Stimulated activated CD4-positive, alpha-beta T cell treated with anti-CD3 and anti-CD28 coated beads, Interleukin-12 subunit alpha, Interleukin-12 subunit beta, amount 100 ng/mL, for 48 hours (primary cell): ENCODE data around the gene HIPK3.
A peak's percentile ranks its signal among the peaks of the same experiment; 100 is the strongest.
"Not testable (repeated sequence)": the region's sequence is repeated elsewhere in the genome, so short reads cannot be mapped to it uniquely, and the experiment has no call there.

Experiments
- DNase-seq, 3 donors: peaks; one replicate each; pipeline ENCODE4 v3.0.0-alpha.2; 2020; ENCODE audit warnings: low read depth in 2 of 3, low spot score in 1 of 3

The HIPK3 gene

DNA sequence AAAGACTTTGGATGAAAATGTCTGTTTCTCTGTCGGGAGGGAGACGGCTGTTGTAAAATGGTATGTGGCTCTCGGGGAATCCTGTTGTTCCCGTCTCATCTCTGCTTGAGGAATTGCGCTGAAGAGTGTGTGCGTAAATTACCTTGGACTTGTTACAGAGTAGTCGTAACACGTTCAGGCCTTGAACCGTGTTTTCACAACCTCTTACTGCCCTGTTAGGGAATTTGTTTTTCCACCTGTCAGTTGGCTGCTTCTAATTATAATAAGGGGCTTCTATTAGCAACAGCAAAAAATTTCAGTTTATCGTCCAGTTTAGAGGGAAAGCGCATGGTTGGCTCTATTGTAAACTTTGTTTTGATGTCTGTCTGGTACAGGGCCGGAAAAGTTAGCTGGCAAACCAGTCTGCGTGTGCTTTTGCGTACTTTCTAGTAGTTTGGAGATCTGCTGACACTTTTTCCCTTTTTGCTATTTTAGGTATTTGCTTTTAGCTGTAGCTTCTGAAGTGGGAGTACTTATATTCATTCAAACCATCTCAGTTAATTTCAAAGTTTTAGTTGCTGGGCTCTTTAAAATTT, 1.5 kb downstream of the HIPK3 start:
- no peak for DNase-seq

DNA sequence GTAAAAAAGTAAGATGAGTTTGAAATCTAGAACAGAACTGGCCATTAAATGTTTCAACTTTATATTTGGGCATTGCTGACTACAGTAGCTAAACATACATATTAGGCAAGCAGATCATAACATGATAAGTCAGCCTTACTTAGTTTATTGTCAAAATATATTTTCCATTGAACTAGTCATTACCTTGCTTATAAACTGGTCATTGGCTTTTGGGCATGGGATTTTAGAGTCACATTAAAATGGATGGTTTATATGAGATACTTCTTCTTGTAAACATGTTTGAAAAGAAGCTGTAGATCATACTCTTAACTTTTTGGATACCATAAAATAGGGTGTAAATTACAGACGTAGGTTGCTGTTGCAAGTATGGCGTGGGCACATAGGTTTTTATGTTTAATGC, 2.7 kb downstream of the HIPK3 start:
- no peak for DNase-seq

DNA sequence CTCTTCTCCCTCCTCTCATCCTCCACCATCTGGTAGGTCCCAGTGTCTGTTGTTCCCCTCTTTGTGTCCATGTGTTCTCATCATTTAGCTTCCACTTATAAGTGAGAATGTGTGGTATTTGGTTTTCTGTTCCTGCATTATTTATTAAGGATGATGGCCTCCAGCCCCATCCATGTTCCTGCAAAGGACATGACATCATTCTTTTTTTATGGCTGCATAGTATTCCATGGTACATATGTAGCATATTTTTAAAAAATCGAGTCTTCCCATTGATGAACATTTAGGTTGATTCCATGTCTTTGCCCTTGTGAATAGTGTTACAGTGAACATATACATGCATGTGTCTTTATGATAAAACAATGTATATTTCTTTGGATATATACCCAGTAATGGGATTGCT, 4.2 kb downstream of the HIPK3 start:
- not testable (repeated sequence) for DNase-seq

DNA sequence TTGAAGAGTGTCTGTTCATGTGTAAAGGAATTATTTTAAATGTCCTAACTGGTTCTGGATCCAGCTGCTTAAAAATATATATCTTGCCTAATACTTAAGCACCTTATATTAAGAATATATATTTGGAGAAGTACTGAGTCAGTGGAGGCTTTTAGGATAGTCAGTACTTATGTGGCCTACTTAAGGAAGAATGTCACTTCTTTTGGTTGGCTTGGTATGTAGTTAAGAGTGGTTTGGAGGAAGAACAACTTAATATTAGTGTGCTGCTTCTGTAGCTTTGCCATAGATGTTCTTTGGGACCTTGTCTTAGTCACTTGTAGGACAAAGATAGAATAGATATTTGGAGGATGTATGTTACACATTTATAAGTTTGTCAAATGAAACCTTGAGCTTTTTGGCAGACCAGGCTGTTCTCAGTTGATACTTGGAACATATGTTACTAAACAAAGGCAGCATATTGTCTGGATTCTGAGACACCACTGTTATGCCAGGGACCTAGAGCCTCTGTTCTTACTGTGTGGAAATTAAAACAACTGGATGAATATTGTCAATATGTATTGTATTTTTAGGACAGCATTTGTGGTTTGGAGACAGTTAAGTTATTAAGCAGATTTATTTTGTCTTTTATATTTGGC, 4.9 kb downstream of the HIPK3 start:
- DNase-seq = no peak

DNA sequence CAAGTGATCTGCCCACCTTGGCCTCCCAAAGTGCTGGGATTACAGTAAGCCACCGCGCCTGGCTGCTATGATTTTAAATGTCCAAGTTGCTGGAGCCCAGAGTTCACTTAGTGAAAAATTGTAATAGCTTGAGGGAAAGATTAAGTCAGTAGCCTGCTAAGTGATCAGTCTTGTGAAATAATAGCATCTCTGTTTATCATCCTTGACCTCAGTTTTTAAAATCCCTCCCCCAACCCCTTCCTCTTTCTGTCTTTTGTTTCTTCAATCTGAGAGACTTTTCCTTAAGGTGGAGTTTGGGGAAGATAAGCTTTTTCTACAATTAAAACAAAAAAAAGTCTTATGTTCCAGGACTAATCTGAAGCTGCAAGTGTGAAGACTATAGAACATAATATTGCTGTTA, 6.4 kb downstream of the HIPK3 start:
- DNase-seq = no peak

DNA sequence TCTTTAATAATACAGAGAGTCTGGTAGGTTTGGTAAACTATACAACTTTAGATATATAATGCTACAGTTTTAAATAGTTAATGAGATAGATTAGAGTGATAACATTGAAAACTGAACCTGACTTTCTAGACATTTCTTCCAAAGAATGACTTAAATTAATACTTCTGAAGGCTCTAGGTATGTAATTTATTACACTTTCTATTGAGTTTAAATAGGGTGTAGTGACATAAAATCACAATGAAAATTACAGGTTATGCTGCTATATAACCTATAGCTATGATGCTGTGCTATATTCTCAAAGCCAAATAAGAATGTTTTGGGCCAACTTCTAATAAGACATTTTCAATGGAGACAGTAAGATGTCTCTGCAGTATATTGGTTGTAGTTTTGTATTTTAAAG, 7.7 kb downstream of the HIPK3 start:
- DNase-seq = no peak

- no peak for DNase-seq
These were observed 9.4 kb downstream of the HIPK3 start for GRCh38 chr11:33266393-33267215.

- DNase-seq = no peak
These were observed 11.9 kb downstream of the HIPK3 start for GRCh38 chr11:33268945-33269540.

DNA sequence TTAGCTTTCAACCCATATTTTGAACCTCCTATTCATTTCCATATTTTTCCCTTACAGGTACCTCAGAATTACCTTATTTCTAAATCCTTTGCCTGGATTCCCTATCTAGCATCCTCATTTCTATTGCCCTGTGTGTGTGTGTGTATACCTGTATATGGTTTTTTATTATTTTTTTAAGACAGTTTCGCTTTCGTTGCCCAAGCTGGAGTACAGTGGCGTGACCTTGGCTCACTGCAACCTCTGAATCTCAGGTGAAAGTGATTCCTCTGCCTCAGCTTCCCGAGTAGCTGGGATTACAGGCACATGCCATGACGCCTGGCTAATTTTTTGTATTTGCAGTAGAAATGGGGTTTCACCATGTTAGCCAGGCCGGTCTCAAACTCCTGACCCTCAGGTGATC, 12.6 kb downstream of the HIPK3 start:
- no peak for DNase-seq

DNA sequence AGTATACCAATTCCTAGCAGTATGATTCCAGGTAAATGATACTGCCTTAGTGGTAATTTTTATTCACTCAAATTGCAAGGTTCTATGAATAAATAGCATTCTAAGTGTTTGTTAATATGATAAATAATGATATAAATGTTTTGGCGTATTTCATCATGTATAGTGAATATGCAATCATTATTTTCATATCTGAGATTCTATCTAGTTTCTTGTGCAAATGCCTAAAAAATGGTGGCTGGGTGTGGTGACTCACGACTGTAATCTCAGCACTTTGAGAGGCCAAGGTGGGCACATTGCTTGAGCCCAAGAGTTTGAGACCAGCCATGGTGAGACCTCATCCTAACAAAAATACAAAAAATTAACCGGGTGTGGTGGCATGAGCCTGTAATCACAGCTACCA, 13.9 kb downstream of the HIPK3 start:
- DNase-seq = no peak

GRCh38 chr11:33272338-33273107, 15.3 kb downstream of the HIPK3 start:
- DNase-seq = no peak

DNA sequence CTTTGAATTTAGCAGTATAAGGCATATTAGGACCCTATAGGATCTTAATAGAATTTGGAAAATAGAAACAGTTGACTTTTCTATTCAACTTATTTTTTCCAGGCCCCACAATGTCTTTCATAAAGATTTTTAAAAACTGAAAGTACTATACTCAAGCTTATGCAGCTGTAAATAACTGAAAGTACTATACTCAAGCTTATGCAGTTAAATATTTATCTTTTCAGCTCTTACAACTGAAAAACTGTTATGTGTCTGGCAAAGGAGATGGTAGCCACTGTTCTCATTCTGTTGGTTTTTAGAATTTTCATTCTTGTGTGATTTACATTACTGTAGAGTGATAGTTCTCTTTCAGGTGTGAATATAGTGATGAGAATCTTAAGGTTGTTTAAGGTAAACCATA, 16.5 kb downstream of the HIPK3 start:
- no peak for DNase-seq

DNA sequence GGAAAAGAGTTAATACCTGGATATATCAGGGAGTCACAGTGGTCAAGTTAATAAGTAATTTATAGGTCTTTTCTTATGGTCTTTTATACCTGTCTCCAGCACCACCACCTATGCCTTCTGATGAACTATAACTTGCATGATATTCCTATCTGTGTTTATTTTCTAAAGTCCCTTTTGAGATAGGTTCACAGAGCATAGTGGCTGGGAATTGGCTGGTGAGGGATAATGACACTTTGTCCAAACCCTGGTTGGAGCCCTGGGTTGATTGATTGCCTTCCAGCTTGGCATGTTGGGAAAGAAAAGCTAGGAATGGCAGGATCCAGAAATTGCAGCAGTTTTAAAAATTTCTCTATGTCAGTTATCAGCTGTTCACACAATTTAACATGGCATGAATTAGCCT, 23.2 kb downstream of the HIPK3 start:
- DNase-seq = no peak

DNA sequence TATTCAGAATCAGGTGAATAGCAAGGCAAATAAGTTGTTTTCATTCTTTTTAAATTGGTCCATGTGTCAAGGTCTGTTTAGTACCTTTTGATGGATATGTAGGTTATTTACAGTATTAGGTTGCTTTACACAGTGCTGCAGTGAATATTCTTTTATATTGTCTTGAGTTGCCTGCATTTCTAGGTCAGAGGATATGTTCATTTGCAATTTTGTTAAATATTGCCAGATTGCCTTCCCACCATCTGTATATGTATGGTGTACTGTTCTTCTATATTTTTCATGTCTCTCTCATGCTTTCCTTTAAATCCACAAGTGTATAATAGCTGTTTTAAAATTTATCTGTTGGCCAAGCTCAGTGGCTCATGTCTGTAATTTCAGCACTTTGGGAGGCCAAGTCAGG, 24.6 kb downstream of the HIPK3 start:
- no peak for DNase-seq

- no peak for DNase-seq
These were observed 27.6 kb downstream of the HIPK3 start for GRCh38 chr11:33284818-33285217.

- DNase-seq = no peak
These were observed 33.1 kb downstream of the HIPK3 start for GRCh38 chr11:33290319-33290718.

DNA sequence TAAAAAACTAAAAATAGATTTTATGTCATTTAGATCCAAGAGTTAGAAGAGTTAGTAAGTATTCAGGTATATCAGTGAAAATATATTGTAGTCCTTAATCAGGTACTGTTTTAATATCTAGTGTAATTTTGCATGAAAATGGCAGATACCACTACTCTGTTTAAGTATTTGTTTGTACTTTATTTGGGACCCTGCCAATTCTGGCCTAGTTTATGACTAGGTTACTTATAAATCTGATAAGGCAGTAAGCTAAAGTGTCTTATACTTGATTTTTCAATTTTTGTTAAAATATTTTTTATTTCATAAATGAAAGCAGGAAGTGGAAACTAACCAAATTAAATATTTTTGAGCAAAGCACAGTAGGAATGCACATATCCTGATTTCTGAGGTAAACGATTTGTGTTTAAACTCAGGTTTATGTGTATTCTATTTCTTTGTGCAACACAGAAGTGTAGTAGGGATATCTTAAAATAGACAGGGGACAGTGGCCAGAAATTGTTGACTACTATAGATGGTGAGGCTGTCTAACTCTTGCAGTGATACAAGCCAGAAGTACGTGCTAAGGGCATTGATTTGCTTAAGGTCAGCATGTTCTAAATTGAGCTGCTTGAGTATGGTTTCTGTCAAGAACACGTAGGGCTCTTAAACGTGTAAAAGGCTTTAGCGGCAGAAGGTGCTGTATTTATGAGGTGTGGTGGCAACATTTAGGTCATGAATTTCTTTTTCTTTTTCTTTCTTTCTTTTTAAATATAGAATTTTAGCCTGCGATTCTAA, 34.0 kb downstream of the HIPK3 start:
- DNase-seq = no peak

DNA sequence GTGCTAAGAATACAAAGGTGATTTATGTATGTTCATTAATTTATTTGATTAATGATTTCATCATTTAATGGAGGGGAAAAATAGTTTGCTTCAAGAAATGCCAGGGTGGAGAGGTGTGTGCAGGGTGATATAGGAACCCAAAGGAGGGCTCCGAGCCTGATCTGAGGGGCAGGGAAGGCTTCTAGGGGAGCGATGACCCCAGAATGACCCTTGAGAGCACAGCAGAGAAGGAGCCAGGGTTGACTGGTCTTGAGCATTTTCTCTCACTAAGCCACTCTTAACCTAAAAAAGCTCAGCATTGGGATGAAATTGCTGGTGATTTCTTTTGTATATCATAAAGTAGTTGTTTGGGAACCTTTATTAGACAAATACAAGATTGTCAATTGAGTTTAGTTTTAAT, 35.1 kb downstream of the HIPK3 start:
- DNase-seq = no peak

DNA sequence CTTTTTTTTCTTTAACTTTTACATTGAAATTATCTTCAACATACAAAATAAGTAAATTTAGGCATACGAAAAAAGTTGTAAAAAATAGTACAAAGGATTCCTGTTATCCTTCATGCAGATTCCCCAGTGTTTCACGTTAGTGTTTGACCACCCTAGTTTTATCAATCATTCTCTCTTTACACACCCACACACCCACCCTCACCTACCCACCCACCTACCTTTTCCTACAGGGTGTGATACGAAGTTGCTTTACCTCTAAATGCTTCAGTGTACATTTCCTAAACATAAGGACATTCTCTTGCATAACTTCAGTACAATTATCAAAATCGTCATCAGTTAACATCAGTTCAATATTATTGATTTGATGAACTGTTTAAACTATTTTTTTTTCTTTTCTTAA, 37.0 kb downstream of the HIPK3 start:
- no peak for DNase-seq

- no peak for DNase-seq
These were observed 37.6 kb downstream of the HIPK3 start for GRCh38 chr11:33294797-33295196.

GRCh38 chr11:33296695-33297094, 39.5 kb downstream of the HIPK3 start:
- peak in 1 of 3 donors; percentile 1 for DNase-seq
